HepG2 (cell line): ENCODE data around the gene PDZD2. TPM values are rescaled to one million over a fixed set of nuclear protein-coding genes. Genes with fewer than 3 reads are reported as not detected.

ENCODE experiments used
- ATAC-seq: fragments of 200-7000 bp; cut with Tn5 transposase; 3 replicates; pipeline ENCODE4 v1.9.1; 2020; ENCODE audit warnings: mild to moderate bottlenecking, moderate library complexity
- BruUV-seq: library from RNA; stranded (reverse); fragments of 400-500 nt; replicated peaks from 2 replicates; lab custom pipeline; 2021; lab: Mats Ljungman, UMichigan
- CTCF ChIA-PET: fragments of 300-600 bp; formaldehyde crosslinking; extraction: SDS; loops from one replicate; lab custom pipeline; 2021; ENCODE audit warnings: low total read pairs, inconsistent platforms, low intra/inter-chr PET ratio; lab: Yijun Ruan, JAX
- POLR2A ChIA-PET: fragments of 350-600 bp; sonication (Branson Sonifier 250); formaldehyde crosslinking; loops from one replicate; lab custom pipeline; 2020; ENCODE audit warnings: antibody characterized with exemption, inconsistent platforms; lab: Yijun Ruan, JAX
- DNase-seq: peaks from one replicate; pipeline ENCODE4 v3.0.0-alpha.2; 2015; ENCODE audit warnings: low spot score
- FAIRE-seq: peaks from 3 replicates; lab custom pipeline; 2011; peaks lifted over from hg19 to GRCh38; lab: Jason Lieb, UNC
- H2AFZ ChIP-seq: one replicate; pipeline ENCODE4 v1.6.1; 2011; ENCODE audit warnings: low read length, inconsistent platforms
- H3K27ac ChIP-seq: fragments of 300-600 bp; 3 replicates; pipeline ENCODE4 v1.8.0; 2011; ENCODE audit warnings: mixed run types, mild to moderate bottlenecking, mixed read lengths, low read length, inconsistent platforms; ENCODE audit not compliant: insufficient read depth; ENCODE audit errors: extremely low read length
- H3K27me3 ChIP-seq, 2 experiments: fragments of 200-600 bp in 1 of 2; 2 replicates in 1 of 2; 3 replicates in 1 of 2; pipeline versions ENCODE4 v1.6.0 to v1.8.0; 2011; ENCODE audit warnings: low read length in 2 of 2, mild to moderate bottlenecking in 2 of 2, moderate library complexity in 2 of 2, inconsistent platforms in 1 of 2; ENCODE audit not compliant: insufficient read depth in 2 of 2, control insufficient read depth in 1 of 2
- H3K36me3 ChIP-seq, 2 experiments: fragments of 200-600 bp in 1 of 2; replicated peaks in 1 of 2; 2 replicates in 1 of 2; 3 replicates in 1 of 2; pipeline versions ENCODE4 v1.5.1 to v1.8.0; 2011; ENCODE audit warnings: low read length in 2 of 2, inconsistent platforms in 1 of 2; ENCODE audit not compliant: insufficient read depth in 2 of 2, control insufficient read depth in 1 of 2
- H3K4me1 ChIP-seq: 2 replicates; pipeline ENCODE4 v1.5.1; 2012; ENCODE audit warnings: low read length, inconsistent platforms; ENCODE audit not compliant: insufficient read depth
- H3K4me2 ChIP-seq: 2 replicates; pipeline ENCODE4 v1.6.0; 2011; ENCODE audit warnings: low read depth, low read length, inconsistent platforms
- H3K4me3 ChIP-seq, 3 experiments: fragments of 200-600 bp in 1 of 3; sonication (generic), shearing (Covaris generic) in 1 of 3; replicated peaks in 1 of 3; 2 replicates each; pipeline ENCODE4 v1.5.1; 2011 to 2016; ENCODE audit warnings: low read length in 3 of 3, inconsistent platforms in 2 of 3, low read depth in 2 of 3, mild to moderate bottlenecking in 2 of 3, control low read depth in 1 of 3, mixed read lengths in 1 of 3; ENCODE audit not compliant: insufficient read depth in 1 of 3
- H3K79me2 ChIP-seq: one replicate; pipeline ENCODE4 v1.6.1; 2011; ENCODE audit warnings: low read length, inconsistent platforms; ENCODE audit not compliant: insufficient read depth
- H3K9ac ChIP-seq: 2 replicates; pipeline ENCODE4 v1.6.0; 2011; ENCODE audit warnings: mild to moderate bottlenecking, low read depth, low read length, inconsistent platforms; ENCODE audit not compliant: insufficient read depth
- H3K9me3 ChIP-seq: 2 replicates; pipeline ENCODE4 v1.5.1; 2012; ENCODE audit warnings: mild to moderate bottlenecking, low read length
- H4K20me1 ChIP-seq: 2 replicates; pipeline ENCODE4 v1.6.0; 2011; ENCODE audit warnings: inconsistent platforms, mild to moderate bottlenecking, low read length, moderate library complexity; ENCODE audit not compliant: insufficient read depth
- ARID4A ChIP-seq: sonication (generic); formaldehyde crosslinking; IDR thresholded peaks from 2 replicates; pipeline ENCODE4 v1.5.0; 2020; ENCODE audit warnings: mild to moderate bottlenecking, missing genetic modification reagents, borderline replicate concordance
- HBP1 ChIP-seq: IDR thresholded peaks from 2 replicates; pipeline ENCODE4 v1.6.1; 2016; ENCODE audit warnings: low read depth, control low read depth
- HDAC1 ChIP-seq: sonication (generic); formaldehyde crosslinking; IDR thresholded peaks from 2 replicates; pipeline ENCODE4 v1.5.1; 2020; ENCODE audit warnings: mild to moderate bottlenecking, missing genetic modification reagents
- KDM1A ChIP-seq: IDR thresholded peaks from 2 replicates; pipeline ENCODE4 v1.6.1; 2016; ENCODE audit warnings: missing compliant biosample characterization
- PLRG1 ChIP-seq: fragments of 450-650 bp; conservative IDR thresholded peaks from 2 replicates; pipeline ENCODE4 v1.6.1; 2016
- SIN3A ChIP-seq: IDR thresholded peaks from 2 replicates; pipeline ENCODE4 v1.6.1; 2011; ENCODE audit warnings: low read depth, mild to moderate bottlenecking, control low read depth, low read length, borderline replicate concordance
- XBP1 ChIP-seq: sonication (generic); formaldehyde crosslinking; IDR thresholded peaks from 2 replicates; pipeline ENCODE4 v1.5.0; 2020; ENCODE audit warnings: missing genetic modification reagents
- ZIK1 ChIP-seq: sonication (generic); formaldehyde crosslinking; IDR thresholded peaks from 2 replicates; pipeline ENCODE4 v1.5.0; 2020; ENCODE audit warnings: mild to moderate bottlenecking, low read depth, missing genetic modification reagents, borderline replicate concordance
- ZNF350 ChIP-seq: sonication (generic); formaldehyde crosslinking; IDR thresholded peaks from 2 replicates; pipeline ENCODE4 v1.4.0; 2020; ENCODE audit warnings: mild to moderate bottlenecking, low read depth, missing genetic modification reagents, borderline replicate concordance
- WGBS: methylation state at CpG from one replicate; pipeline ENCODE4 v1.1.6; 2017; ENCODE audit warnings: low lambda C conversion rate; 5-methylcytosine and 5-hydroxymethylcytosine counted together
- in situ Hi-C: cut with HindIII; loops from 2 replicates; pipeline ENCODE4 v1.10.0; 2017; ENCODE audit warnings: low pct_unique_long_range_greater_than_20kb; ENCODE audit not compliant: extremely low pct_ligation_motif_present
- intact Hi-C: fragments of 100-400 bp; cut with micrococcal nuclease; formaldehyde crosslinking; loops from one replicate; pipeline ENCODE4 v1.10.0; 2022; ENCODE audit not compliant: unreplicated experiment
- polyA plus RNA-seq, 8 experiments: library from polyadenylated mRNA; depleted of rRNA in 3 of 8; stranded (reverse) in 7 of 8; unstranded in 1 of 8; fragments of >200 nt; fragmentation: Illumina TruSeq in 4 of 8; extraction: Trizol in 4 of 8; gene quantifications; 2 replicates each; pipeline versions ENCODE4 v1.2.1 to v1.2.3, GENCODE V29; 2011 to 2016; ENCODE audit warnings: low read depth in 4 of 8, missing spikeins in 1 of 8, mixed read lengths in 1 of 8; ENCODE audit not compliant: insufficient read depth in 1 of 8
- total RNA-seq, 5 experiments: library from RNA; depleted of rRNA; stranded (reverse); fragments of >200 nt; fragmentation: Illumina TruSeq; extraction: Trizol; gene quantifications; 2 replicates each; pipeline ENCODE4 v1.2.3, GENCODE V29; 2016; ENCODE audit warnings: low read depth in 1 of 5
- TF ChIP-seq, protein P1 (sequence below): sonication (generic); formaldehyde crosslinking; IDR thresholded peaks from 2 replicates; pipeline ENCODE4 v1.4.0; 2020; ENCODE audit warnings: missing genetic modification reagents

The PDZD2 gene
- total and polyA plus RNA-seq, 2 of the 13 experiments (the other 11 are each of a cell fraction or from before 2014, with no cell fraction given): 0.04 TPM; not detected in 1

GRCh38 chr5:31798168-31798567 is 159.2 kb downstream of the PDZD2 start:
- Histone ChIP-seq H3K79me2 (no peaks in the 10 kb centered on the region), H4K20me1 (no peaks in the 10 kb centered on the region), H3K27me3 (peaks cover 0 to 8% of the 10 kb centered on the region in 2 experiments; a peak in 1 of 5 replicates), H2AFZ (no peak overlapping the region), H3K9ac (no peak overlapping the region), H3K4me3 (no peak overlapping the region), H3K36me3 (no peaks in the 10 kb centered on the region), H3K27ac (no peak overlapping the region), H3K4me1 (no peaks in the 10 kb centered on the region), H3K9me3 (no peaks in the 10 kb centered on the region), H3K4me2 (no peak overlapping the region)
- DNase-seq (no peak), FAIRE-seq (no peak), ATAC-seq (no peak)
- WGBS: 44% methylated on average over 5 of the region's 5 CpGs
- BruUV-seq: no TSS peak
- ChIA-PET POLR2A (no interaction called here), CTCF (no interaction called here)
- no peak for TF ChIP-seq ZIK1 (CRISPR knock-in tag)
- no peak for TF ChIP-seq XBP1
- no peak for TF ChIP-seq HDAC1 (CRISPR knock-in tag)
- TF ChIP-seq ARID4A: no peak
- TF ChIP-seq ZNF350 (CRISPR knock-in tag): no peak
- no peak for TF ChIP-seq KDM1A (CRISPR knock-in tag)
- no peak for TF ChIP-seq PLRG1
- no peak for TF ChIP-seq SIN3A
- TF ChIP-seq, protein P1, sequence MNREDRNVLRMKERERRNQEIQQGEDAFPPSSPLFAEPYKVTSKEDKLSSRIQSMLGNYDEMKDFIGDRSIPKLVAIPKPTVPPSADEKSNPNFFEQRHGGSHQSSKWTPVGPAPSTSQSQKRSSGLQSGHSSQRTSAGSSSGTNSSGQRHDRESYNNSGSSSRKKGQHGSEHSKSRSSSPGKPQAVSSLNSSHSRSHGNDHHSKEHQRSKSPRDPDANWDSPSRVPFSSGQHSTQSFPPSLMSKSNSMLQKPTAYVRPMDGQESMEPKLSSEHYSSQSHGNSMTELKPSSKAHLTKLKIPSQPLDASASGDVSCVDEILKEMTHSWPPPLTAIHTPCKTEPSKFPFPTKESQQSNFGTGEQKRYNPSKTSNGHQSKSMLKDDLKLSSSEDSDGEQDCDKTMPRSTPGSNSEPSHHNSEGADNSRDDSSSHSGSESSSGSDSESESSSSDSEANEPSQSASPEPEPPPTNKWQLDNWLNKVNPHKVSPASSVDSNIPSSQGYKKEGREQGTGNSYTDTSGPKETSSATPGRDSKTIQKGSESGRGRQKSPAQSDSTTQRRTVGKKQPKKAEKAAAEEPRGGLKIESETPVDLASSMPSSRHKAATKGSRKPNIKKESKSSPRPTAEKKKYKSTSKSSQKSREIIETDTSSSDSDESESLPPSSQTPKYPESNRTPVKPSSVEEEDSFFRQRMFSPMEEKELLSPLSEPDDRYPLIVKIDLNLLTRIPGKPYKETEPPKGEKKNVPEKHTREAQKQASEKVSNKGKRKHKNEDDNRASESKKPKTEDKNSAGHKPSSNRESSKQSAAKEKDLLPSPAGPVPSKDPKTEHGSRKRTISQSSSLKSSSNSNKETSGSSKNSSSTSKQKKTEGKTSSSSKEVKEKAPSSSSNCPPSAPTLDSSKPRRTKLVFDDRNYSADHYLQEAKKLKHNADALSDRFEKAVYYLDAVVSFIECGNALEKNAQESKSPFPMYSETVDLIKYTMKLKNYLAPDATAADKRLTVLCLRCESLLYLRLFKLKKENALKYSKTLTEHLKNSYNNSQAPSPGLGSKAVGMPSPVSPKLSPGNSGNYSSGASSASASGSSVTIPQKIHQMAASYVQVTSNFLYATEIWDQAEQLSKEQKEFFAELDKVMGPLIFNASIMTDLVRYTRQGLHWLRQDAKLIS: no peak
- no peak for TF ChIP-seq HBP1 (CRISPR knock-in tag)
- intact Hi-C loops (no loop called here), in situ Hi-C loops (no loop called here)
